Skeletal muscle tissue (tissue), 4 donors: Measurements from ENCODE around the gene PIGL. TPM values are rescaled to one million over a fixed set of nuclear protein-coding genes. Genes with fewer than 3 reads are reported as not detected.
"Not testable (repeated sequence)": the region's sequence is repeated elsewhere in the genome, so short reads cannot be mapped to it uniquely, and the experiment has no call there.

Experiments
- H3K27ac ChIP-seq: one replicate; pipeline ENCODE4 v1.7.0; 2013; ENCODE audit warnings: mild to moderate bottlenecking, low read depth, low read length, inconsistent platforms
- H3K27me3 ChIP-seq, 3 donors: one replicate each; pipeline ENCODE4 v1.7.0; 2013; ENCODE audit warnings: low read length in 3 of 3; ENCODE audit not compliant: control insufficient read depth in 3 of 3, insufficient read depth in 3 of 3
- H3K36me3 ChIP-seq, 3 donors: one replicate each; pipeline ENCODE4 v1.7.0; 2013; ENCODE audit warnings: low read length in 3 of 3; ENCODE audit not compliant: control insufficient read depth in 3 of 3, insufficient read depth in 3 of 3
- H3K4me1 ChIP-seq, 3 donors: one replicate each; pipeline ENCODE4 v1.7.0; 2013; ENCODE audit warnings: low read length in 3 of 3, mild to moderate bottlenecking in 3 of 3; ENCODE audit not compliant: control insufficient read depth in 3 of 3, insufficient read depth in 3 of 3
- H3K4me3 ChIP-seq, 3 donors: one replicate each; pipeline ENCODE4 v1.7.0; 2013; ENCODE audit warnings: low read length in 3 of 3
- H3K9ac ChIP-seq, 3 donors: one replicate each; pipeline ENCODE4 v1.7.0; 2013; ENCODE audit warnings: low read length in 3 of 3, mild to moderate bottlenecking in 3 of 3, moderate library complexity in 2 of 3, low read depth in 1 of 3
- H3K9me3 ChIP-seq, 3 donors: one replicate each; pipeline ENCODE4 v1.7.0; 2013; ENCODE audit warnings: low read length in 3 of 3; ENCODE audit not compliant: control insufficient read depth in 3 of 3
- total RNA-seq: library from RNA; depleted of rRNA; stranded (reverse); fragments of >200 nt; gene quantifications from one replicate; pipeline ENCODE4 v1.2.3, GENCODE V29; 2014
- donor health status: Osteomylitis.

Gene PIGL
- total RNA-seq, 1 donor from 2014 or later, result 12.5 TPM

- Histone ChIP-seq H3K4me1 (no peaks in the 10 kb centered on the region), H3K9me3 (no peaks in the 10 kb centered on the region), H3K36me3 (peaks cover 7 to 11% (median 9%) of the 10 kb centered on the region in 3 donors), H3K27me3 (no peaks in the 10 kb centered on the region), H3K27ac (no peak overlapping the region), H3K9ac (no peak overlapping the region), H3K4me3 (no peak overlapping the region)
Observed at GRCh38 chr17:16300554-16300953, 83.5 kb downstream of the PIGL start.

GRCh38 chr17:16301963-16302855 is 85.2 kb downstream of the PIGL start:
- no peak overlapping the region for H3K9ac ChIP-seq
- no peaks in the 10 kb centered on the region for H3K9me3 ChIP-seq
- H3K4me3 ChIP-seq, result no peak overlapping the region
- no peaks in the 10 kb centered on the region for H3K27me3 ChIP-seq
- no peak overlapping the region for H3K27ac ChIP-seq
- peaks cover 10 to 11% (median 11%) of the 10 kb centered on the region in 3 donors for H3K36me3 ChIP-seq
- H3K4me1 ChIP-seq, result no peaks in the 10 kb centered on the region

- Histone ChIP-seq H3K4me1 (no peaks in the 10 kb centered on the region), H3K9ac (no peak overlapping the region), H3K9me3 (no peaks in the 10 kb centered on the region), H3K27ac (no peak overlapping the region), H3K27me3 (no peaks in the 10 kb centered on the region), H3K36me3 (peaks cover 11% of the 10 kb centered on the region in 3 donors), H3K4me3 (no peak overlapping the region)
Observed at GRCh38 chr17:16302856-16303255, 85.8 kb downstream of the PIGL start.

GRCh38 chr17:16304830-16305229 is 87.8 kb downstream of the PIGL start:
- H3K4me3 ChIP-seq, result no peak overlapping the region
- H3K27me3 ChIP-seq, result no peaks in the 10 kb centered on the region
- H3K9ac ChIP-seq, result no peak overlapping the region
- peaks cover 7 to 11% (median 11%) of the 10 kb centered on the region in 3 donors for H3K36me3 ChIP-seq
- no peak overlapping the region for H3K27ac ChIP-seq
- H3K4me1 ChIP-seq, result no peaks in the 10 kb centered on the region
- H3K9me3 ChIP-seq, result no peaks in the 10 kb centered on the region

GRCh38 chr17:16306211-16306610 is 89.2 kb downstream of the PIGL start:
- no peak overlapping the region for H3K9ac ChIP-seq
- no peak overlapping the region for H3K27ac ChIP-seq
- H3K4me1 ChIP-seq, result no peaks in the 10 kb centered on the region
- H3K9me3 ChIP-seq, result no peaks in the 10 kb centered on the region
- peaks cover 6 to 13% (median 11%) of the 10 kb centered on the region in 3 donors for H3K36me3 ChIP-seq
- H3K27me3 ChIP-seq, result no peaks in the 10 kb centered on the region
- H3K4me3 ChIP-seq, result no peak overlapping the region

GRCh38 chr17:16312061-16312460 is 95.1 kb downstream of the PIGL start:
- not testable (repeated sequence) for H3K4me1 ChIP-seq, H3K9me3 ChIP-seq, H3K27ac ChIP-seq, H3K4me3 ChIP-seq, H3K27me3 ChIP-seq, H3K9ac ChIP-seq
- H3K36me3 ChIP-seq, result peaks cover 2 to 15% (median 11%) of the 10 kb centered on the region in 3 donors

GRCh38 chr17:16313139-16314090 is 96.4 kb downstream of the PIGL start:
- Histone ChIP-seq H3K4me3 (no peak overlapping the region), H3K27ac (no peak overlapping the region), H3K36me3 (peaks cover 3 to 13% (median 11%) of the 10 kb centered on the region in 3 donors), H3K27me3 (no peaks in the 10 kb centered on the region), H3K9ac (no peak overlapping the region), H3K9me3 (no peaks in the 10 kb centered on the region), H3K4me1 (no peaks in the 10 kb centered on the region)

- Histone ChIP-seq H3K36me3 (peaks cover 3 to 13% (median 11%) of the 10 kb centered on the region in 3 donors), H3K27me3 (no peaks in the 10 kb centered on the region), H3K9ac (no peak overlapping the region), H3K9me3 (no peaks in the 10 kb centered on the region), H3K4me3 (no peak overlapping the region), H3K4me1 (no peaks in the 10 kb centered on the region), H3K27ac (no peak overlapping the region)
Observed at GRCh38 chr17:16314189-16314588, 97.2 kb downstream of the PIGL start.

GRCh38 chr17:16314859-16315258 is 97.8 kb downstream of the PIGL start:
- Histone ChIP-seq H3K27me3 (no peaks in the 10 kb centered on the region), H3K36me3 (peaks cover 3 to 13% (median 11%) of the 10 kb centered on the region in 3 donors), H3K4me1 (no peaks in the 10 kb centered on the region), H3K27ac (no peak overlapping the region), H3K9ac (no peak overlapping the region), H3K9me3 (no peaks in the 10 kb centered on the region), H3K4me3 (no peak overlapping the region)
